Retinal pigment epithelial cell (primary cell): ENCODE measurements around the gene CEACAM1.

Source experiments
- DNase-seq: peaks from one replicate; pipeline ENCODE4 v3.0.0-alpha.2; 2010; ENCODE audit warnings: low read depth
- H3K4me3 ChIP-seq: 2 replicates; pipeline ENCODE4 v1.5.1; 2011; ENCODE audit warnings: mild to moderate bottlenecking, low read length, control low read depth, moderate library complexity
- CTCF ChIP-seq: conservative IDR thresholded peaks from 2 replicates; pipeline ENCODE4 v1.5.1; 2011; ENCODE audit warnings: low read depth, low read length, control low read depth, inconsistent platforms

CEACAM1 gene

DNA sequence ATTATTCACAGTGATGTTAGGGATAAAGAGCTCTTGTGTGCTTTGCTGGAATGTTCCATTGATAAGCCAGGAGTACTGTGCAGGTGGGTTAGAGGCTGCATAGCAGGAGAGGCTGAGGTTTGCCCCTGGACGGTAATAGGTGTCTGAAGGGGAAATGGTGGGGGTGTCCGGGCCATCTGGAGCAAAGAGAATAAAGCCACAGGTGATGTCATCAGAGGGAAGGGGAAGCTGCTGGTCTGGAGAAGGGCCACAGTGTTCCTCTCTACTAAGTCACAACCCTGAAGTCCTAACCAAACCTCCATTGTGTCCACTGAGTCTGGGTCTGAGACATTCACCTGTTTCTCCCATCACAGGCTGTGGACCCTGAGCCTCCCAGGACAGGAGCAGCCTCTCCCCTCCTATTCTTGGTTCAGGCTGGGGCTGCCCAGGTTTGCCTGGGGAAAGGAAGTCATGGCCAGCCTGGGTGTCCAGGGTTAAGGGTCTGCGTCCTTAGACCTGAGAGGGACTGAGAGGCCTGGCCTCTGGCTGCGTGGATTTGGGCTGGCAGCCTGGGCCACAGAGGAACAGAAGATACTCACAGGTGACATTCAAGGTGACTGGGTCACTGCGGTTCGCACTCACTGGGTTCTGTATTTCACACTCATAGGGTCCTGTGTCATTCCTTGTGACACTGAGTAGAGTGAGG, 6.8 kb downstream of the CEACAM1 start:
- TF ChIP-seq CTCF = no peak
- H3K4me3 ChIP-seq = no peak overlapping the region
- DNase-seq = no peak

DNA sequence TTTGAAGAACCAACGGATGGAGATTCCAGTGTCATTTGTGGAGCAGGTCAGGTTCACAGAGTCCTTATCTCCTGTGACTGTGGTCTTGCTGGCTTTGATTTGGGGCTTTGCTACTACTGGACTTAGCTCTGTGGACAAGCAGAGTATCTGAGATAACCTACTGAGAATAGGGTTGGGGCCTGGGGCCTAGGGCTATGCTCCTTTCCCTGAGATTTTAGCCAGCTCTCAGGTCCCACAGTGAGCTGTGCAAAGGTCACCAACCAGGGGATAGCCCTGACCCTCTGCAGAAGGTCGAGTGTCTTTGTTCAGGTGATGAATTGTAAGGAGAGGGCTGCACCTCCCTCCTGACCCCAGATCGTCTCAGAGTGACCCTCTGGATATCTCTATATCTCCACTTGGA, 9.2 kb downstream of the CEACAM1 start:
- DNase-seq = no peak
- no peak overlapping the region for H3K4me3 ChIP-seq
- no peak for TF ChIP-seq CTCF

DNA sequence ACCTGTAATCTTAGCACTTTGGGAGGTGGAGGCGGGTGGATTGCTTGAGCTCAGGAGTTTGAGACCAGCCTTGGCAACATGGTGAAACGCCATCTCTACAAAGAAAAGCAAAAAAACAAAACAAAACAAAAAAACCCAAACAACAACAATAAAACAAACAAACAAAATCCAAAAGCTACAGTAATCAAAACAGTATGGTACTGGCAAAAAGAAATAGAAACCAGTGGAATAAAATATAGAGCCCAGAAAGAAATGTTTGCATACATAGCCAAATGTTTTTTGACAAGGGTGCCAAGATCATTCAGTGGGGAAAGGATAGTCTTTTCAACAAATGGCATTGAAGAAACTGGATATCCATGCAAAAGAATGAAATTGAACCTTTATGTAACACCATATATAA, 11.5 kb downstream of the CEACAM1 start:
- TF ChIP-seq CTCF = no peak
- no peak overlapping the region for H3K4me3 ChIP-seq
- DNase-seq = no peak

- H3K4me3 ChIP-seq = no peak overlapping the region
- TF ChIP-seq CTCF = no peak
Observed at GRCh38 chr19:42515241-42515832, 12.9 kb downstream of the CEACAM1 start.

GRCh38 chr19:42514449-42514848, 13.8 kb downstream of the CEACAM1 start:
- DNase-seq = no peak
- H3K4me3 ChIP-seq = no peak overlapping the region
- no peak for TF ChIP-seq CTCF

More at GRCh38 chr19:42515241-42515832, 12.9 kb downstream of the CEACAM1 start:
- DNase-seq = no peak

DNA sequence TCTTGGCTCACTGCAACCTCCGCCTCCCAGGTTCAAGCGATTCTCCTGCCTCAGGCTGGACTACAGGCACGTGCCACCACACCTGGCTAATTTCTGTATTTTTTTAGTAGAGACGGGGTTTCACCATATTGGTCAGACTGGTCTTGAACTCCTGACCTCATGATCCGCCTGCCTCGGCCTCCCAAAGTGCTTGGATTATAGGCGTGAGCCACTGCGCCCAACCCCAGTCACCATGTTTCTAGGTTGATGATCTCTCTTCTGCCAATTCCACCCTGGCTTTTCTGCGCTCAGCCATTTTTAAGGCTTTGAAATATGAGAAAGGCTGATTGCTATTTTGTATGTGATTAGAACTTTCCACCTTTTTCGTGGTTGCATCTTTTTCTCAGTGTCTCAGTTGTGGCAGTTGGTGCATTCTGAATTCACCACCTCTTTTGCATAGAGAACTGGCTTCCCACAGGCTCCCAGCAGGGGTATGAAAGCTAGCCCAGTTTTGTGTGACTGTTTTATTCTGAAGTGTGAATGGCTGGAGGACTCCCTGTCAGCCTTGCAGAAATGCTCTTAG, 15.5 kb downstream of the CEACAM1 start:
- H3K4me3 ChIP-seq = no peak overlapping the region
- no peak for DNase-seq
- TF ChIP-seq CTCF = no peak

- DNase-seq = no peak
- H3K4me3 ChIP-seq = no peak overlapping the region
- TF ChIP-seq CTCF = no peak
Observed at GRCh38 chr19:42512130-42512636, 16.1 kb downstream of the CEACAM1 start.
